Central memory CD8-positive, alpha-beta T cell (primary cell): ENCODE results near the gene OPTC.

ENCODE experiments used
- ATAC-seq: fragments of 150-1000 bp; cut with Tn5 transposase; replicated peaks from 2 replicates; pipeline ENCODE4 v1.10.0; 2022; ENCODE audit warnings: mild to moderate bottlenecking, moderate FRiP score, moderate number of reproducible peaks; ENCODE audit not compliant: poor library complexity, severe bottlenecking; ENCODE audit errors: extremely low read depth
- DNase-seq, 2 donors: peaks; one replicate each; pipeline ENCODE4 v3.0.0; 2021; ENCODE audit warnings: low spot score in 2 of 2
- H3K27ac Mint-ChIP-seq: one replicate; pipeline ENCODE4 v1.8.0; 2022; ENCODE audit warnings: low read depth, mild to moderate bottlenecking, moderate library complexity, mixed read lengths
- H3K27me3 Mint-ChIP-seq: one replicate; pipeline ENCODE4 v1.8.0; 2022; ENCODE audit warnings: mixed read lengths
- H3K36me3 Mint-ChIP-seq: one replicate; pipeline ENCODE4 v1.8.0; 2022; ENCODE audit warnings: mild to moderate bottlenecking, moderate library complexity, mixed read lengths; ENCODE audit not compliant: insufficient read depth
- H3K4me1 Mint-ChIP-seq: one replicate; pipeline ENCODE4 v1.8.0; 2022; ENCODE audit warnings: mixed read lengths
- H3K4me3 Mint-ChIP-seq: one replicate; pipeline ENCODE4 v1.8.0; 2022; ENCODE audit warnings: mild to moderate bottlenecking, moderate library complexity, mixed read lengths
- H3K9me3 Mint-ChIP-seq: one replicate; pipeline ENCODE4 v1.8.0; 2022; ENCODE audit warnings: mixed read lengths

The OPTC gene

GRCh38 chr1:203468326-203468725 lies 25.6 kb upstream of the OPTC start:
- Mint-ChIP-seq H3K36me3 (no peaks in the 10 kb centered on the region), H3K27ac (no peak overlapping the region), H3K4me3 (no peak overlapping the region), H3K9me3 (no peaks in the 10 kb centered on the region), H3K27me3 (peaks cover 81% of the 10 kb centered on the region), H3K4me1 (no peaks in the 10 kb centered on the region)
- DNase-seq, result no peak
- no peak for ATAC-seq

GRCh38 chr1:203470240-203470639 lies 23.7 kb upstream of the OPTC start:
- no peaks in the 10 kb centered on the region for H3K4me1 Mint-ChIP-seq
- DNase-seq (no peak), ATAC-seq (no peak)
- H3K9me3 Mint-ChIP-seq, result no peaks in the 10 kb centered on the region
- H3K27me3 Mint-ChIP-seq, result peaks cover 89% of the 10 kb centered on the region
- no peak overlapping the region for H3K4me3 Mint-ChIP-seq
- H3K36me3 Mint-ChIP-seq, result no peaks in the 10 kb centered on the region
- no peak overlapping the region for H3K27ac Mint-ChIP-seq

GRCh38 chr1:203471841-203472240 lies 22.1 kb upstream of the OPTC start:
- ATAC-seq, result no peak
- no peak for DNase-seq
- H3K36me3 Mint-ChIP-seq, result no peaks in the 10 kb centered on the region
- peaks cover 89% of the 10 kb centered on the region for H3K27me3 Mint-ChIP-seq
- H3K4me3 Mint-ChIP-seq, result no peak overlapping the region
- H3K27ac Mint-ChIP-seq, result no peak overlapping the region
- H3K4me1 Mint-ChIP-seq, result no peaks in the 10 kb centered on the region
- no peaks in the 10 kb centered on the region for H3K9me3 Mint-ChIP-seq

- Mint-ChIP-seq H3K27me3 (peaks cover 74% of the 10 kb centered on the region), H3K27ac (no peak overlapping the region), H3K9me3 (no peaks in the 10 kb centered on the region), H3K4me1 (no peaks in the 10 kb centered on the region), H3K36me3 (no peaks in the 10 kb centered on the region), H3K4me3 (no peak overlapping the region)
- ATAC-seq (no peak), DNase-seq (no peak)
Observed at GRCh38 chr1:203473281-203473680, 20.7 kb upstream of the OPTC start.

- no peak for DNase-seq
- no peaks in the 10 kb centered on the region for H3K4me1 Mint-ChIP-seq
- no peak for ATAC-seq
- H3K27me3 Mint-ChIP-seq, result peaks cover 69% of the 10 kb centered on the region
- no peak overlapping the region for H3K27ac Mint-ChIP-seq
- no peak overlapping the region for H3K4me3 Mint-ChIP-seq
- H3K9me3 Mint-ChIP-seq, result no peaks in the 10 kb centered on the region
- no peaks in the 10 kb centered on the region for H3K36me3 Mint-ChIP-seq
Observed at GRCh38 chr1:203473781-203474305, 20.1 kb upstream of the OPTC start.

GRCh38 chr1:203475012-203475981 lies 18.7 kb upstream of the OPTC start, which contains the start of gene PRELP:
Gene PRELP (plus strand): TSS chr1:203475806. CDS start chr1:203483185, 7,379 bp downstream.
- ATAC-seq, result no peak
- Mint-ChIP-seq H3K27ac (no peak within 1 kb of the TSS), H3K27me3 (peaks cover 54% of the 10 kb centered on the region), H3K36me3 (no peaks in the 10 kb centered on the region), H3K9me3 (no peaks in the 10 kb centered on the region), H3K4me1 (no peaks in the 10 kb centered on the region), H3K4me3 (no peak within 1 kb of the TSS)
- no peak for DNase-seq

- peaks cover 49% of the 10 kb centered on the region for H3K27me3 Mint-ChIP-seq
- H3K9me3 Mint-ChIP-seq, result no peaks in the 10 kb centered on the region
- no peak overlapping the region for H3K4me3 Mint-ChIP-seq
- ATAC-seq (no peak), DNase-seq (no peak)
- no peaks in the 10 kb centered on the region for H3K36me3 Mint-ChIP-seq
- no peak overlapping the region for H3K27ac Mint-ChIP-seq
- H3K4me1 Mint-ChIP-seq, result peaks cover 2% of the 10 kb centered on the region
Observed at GRCh38 chr1:203476216-203476814, 17.6 kb upstream of the OPTC start.

- Mint-ChIP-seq H3K4me3 (no peak overlapping the region), H3K27me3 (peaks cover 40% of the 10 kb centered on the region), H3K36me3 (no peaks in the 10 kb centered on the region), H3K4me1 (peaks cover 5% of the 10 kb centered on the region), H3K9me3 (no peaks in the 10 kb centered on the region), H3K27ac (no peak overlapping the region)
- ATAC-seq, result no peak
- DNase-seq, result no peak
Observed at GRCh38 chr1:203477748-203478147, 16.2 kb upstream of the OPTC start.

GRCh38 chr1:203478231-203478630 lies 15.7 kb upstream of the OPTC start:
- H3K36me3 Mint-ChIP-seq, result no peaks in the 10 kb centered on the region
- H3K27ac Mint-ChIP-seq, result no peak overlapping the region
- H3K4me1 Mint-ChIP-seq, result peaks cover 5% of the 10 kb centered on the region
- no peak overlapping the region for H3K4me3 Mint-ChIP-seq
- peaks cover 35% of the 10 kb centered on the region for H3K27me3 Mint-ChIP-seq
- no peaks in the 10 kb centered on the region for H3K9me3 Mint-ChIP-seq
- DNase-seq (no peak), ATAC-seq (no peak)

- no peaks in the 10 kb centered on the region for H3K9me3 Mint-ChIP-seq
- no peak overlapping the region for H3K4me3 Mint-ChIP-seq
- H3K36me3 Mint-ChIP-seq, result no peaks in the 10 kb centered on the region
- peaks cover 28% of the 10 kb centered on the region for H3K27me3 Mint-ChIP-seq
- ATAC-seq, result no peak
- H3K27ac Mint-ChIP-seq, result no peak overlapping the region
- H3K4me1 Mint-ChIP-seq, result peaks cover 5% of the 10 kb centered on the region
- DNase-seq, result no peak
Observed at GRCh38 chr1:203478986-203479385, 15.0 kb upstream of the OPTC start.

- H3K9me3 Mint-ChIP-seq, result no peaks in the 10 kb centered on the region
- H3K27me3 Mint-ChIP-seq, result peaks cover 21% of the 10 kb centered on the region
- H3K4me3 Mint-ChIP-seq, result no peak overlapping the region
- H3K27ac Mint-ChIP-seq, result no peak overlapping the region
- ATAC-seq, result no peak
- H3K36me3 Mint-ChIP-seq, result no peaks in the 10 kb centered on the region
- H3K4me1 Mint-ChIP-seq, result peaks cover 5% of the 10 kb centered on the region
- DNase-seq, result no peak
Observed at GRCh38 chr1:203479646-203480045, 14.3 kb upstream of the OPTC start.

- H3K36me3 Mint-ChIP-seq, result no peaks in the 10 kb centered on the region
- DNase-seq (no peak), ATAC-seq (no peak)
- peaks cover 5% of the 10 kb centered on the region for H3K4me1 Mint-ChIP-seq
- H3K27ac Mint-ChIP-seq, result no peak overlapping the region
- peaks cover 17% of the 10 kb centered on the region for H3K27me3 Mint-ChIP-seq
- H3K4me3 Mint-ChIP-seq, result no peak overlapping the region
- H3K9me3 Mint-ChIP-seq, result no peaks in the 10 kb centered on the region
Observed at GRCh38 chr1:203480084-203480483, 13.9 kb upstream of the OPTC start.
